A549 (cell line): Measurements from ENCODE around the gene ZC3H12C. TPM values are rescaled to one million over a fixed set of nuclear protein-coding genes. Genes with fewer than 3 reads are reported as not detected.
A peak's percentile ranks its signal among the peaks of the same experiment; 100 is the strongest.

Experiments
- CBX2 ChIP-seq: fragments of 200-600 bp; sonication (generic); IDR thresholded peaks from 2 replicates; pipeline ENCODE4 v1.6.1; 2016; ENCODE audit warnings: low read depth, mild to moderate bottlenecking, borderline replicate concordance
- CBX8 ChIP-seq: fragments of 200-600 bp; sonication (generic); IDR thresholded peaks from 2 replicates; pipeline ENCODE4 v1.6.1; 2016
- CHD2 ChIP-seq: fragments of 150-350 bp; IDR thresholded peaks from 2 replicates; pipeline ENCODE4 v1.6.1; 2014; ENCODE audit warnings: low read length; ENCODE audit not compliant: partially characterized antibody
- CTCF ChIP-seq: fragments of >200 bp; sonication (Bioruptor Twin); formaldehyde crosslinking; IDR thresholded peaks from 3 replicates; pipeline ENCODE4 v1.5.1; 2016
- FOSB ChIP-seq: fragments of 250-450 bp; sonication (Bioruptor Pico); IDR thresholded peaks from 2 replicates; pipeline ENCODE4 v1.5.0; 2020; ENCODE audit warnings: mild to moderate bottlenecking, moderate library complexity
- FOSL2 ChIP-seq, 2 experiments: fragments of 450-650 bp in 1 of 2; fragments of >200 bp in 1 of 2; sonication (Bioruptor Twin) in 1 of 2; formaldehyde crosslinking; IDR thresholded peaks; 2 replicates each; pipeline versions ENCODE4 v1.5.0 to v1.6.1; 2016 to 2020; ENCODE audit warnings: mild to moderate bottlenecking in 1 of 2, moderate library complexity in 1 of 2
- FOXS1 ChIP-seq: fragments of 250-450 bp; sonication (Bioruptor Pico); IDR thresholded peaks from 2 replicates; pipeline ENCODE4 v1.5.0; 2020; ENCODE audit warnings: mild to moderate bottlenecking, moderate library complexity
- HEYL ChIP-seq: fragments of 250-450 bp; sonication (Bioruptor Pico); IDR thresholded peaks from 2 replicates; pipeline ENCODE4 v1.8.0; 2021; ENCODE audit warnings: mild to moderate bottlenecking, moderate library complexity
- HOXA7 ChIP-seq: fragments of 250-450 bp; sonication (Bioruptor Pico); IDR thresholded peaks from 2 replicates; pipeline ENCODE4 v1.5.0; 2020; ENCODE audit warnings: mild to moderate bottlenecking, moderate library complexity
- JUNB ChIP-seq: fragments of >200 bp; sonication (Bioruptor Twin); formaldehyde crosslinking; IDR thresholded peaks from 2 replicates; pipeline ENCODE4 v1.6.1; 2016
- MAFK ChIP-seq: fragments of 450-650 bp; IDR thresholded peaks from 2 replicates; pipeline ENCODE4 v1.6.1; 2014; ENCODE audit not compliant: partially characterized antibody
- MAX ChIP-seq: IDR thresholded peaks from 2 replicates; pipeline ENCODE4 v1.6.1; 2012
- MAZ ChIP-seq: fragments of 150-350 bp; IDR thresholded peaks from 2 replicates; pipeline ENCODE4 v1.6.1; 2014; ENCODE audit warnings: antibody characterized with exemption, low read depth, low read length, borderline replicate concordance
- MYC ChIP-seq: IDR thresholded peaks from 2 replicates; pipeline ENCODE4 v1.6.1; 2012; ENCODE audit warnings: mild to moderate bottlenecking, inconsistent platforms, low read length, improper control_type of control experiment, borderline replicate concordance
- NR3C1 ChIP-seq: fragments of >200 bp; sonication (Bioruptor Twin); formaldehyde crosslinking; IDR thresholded peaks from 3 replicates; pipeline ENCODE4 v1.6.1; 2017
- PHF8 ChIP-seq: fragments of 200-600 bp; sonication (generic); IDR thresholded peaks from 2 replicates; pipeline ENCODE4 v1.6.1; 2016; ENCODE audit warnings: low read depth, mild to moderate bottlenecking, antibody characterized with exemption, moderate library complexity, borderline replicate concordance
- POLR2AphosphoS2 ChIP-seq: conservative IDR thresholded peaks from 2 replicates; pipeline ENCODE4 v1.6.1; 2012; ENCODE audit warnings: low read length, improper control_type of control experiment, inconsistent platforms
- RARB ChIP-seq: fragments of 250-450 bp; sonication (Bioruptor Pico); IDR thresholded peaks from 2 replicates; pipeline ENCODE4 v1.8.0; 2021; ENCODE audit warnings: mild to moderate bottlenecking, moderate library complexity
- RNF2 ChIP-seq: fragments of 200-600 bp; sonication (generic); IDR thresholded peaks from 2 replicates; pipeline ENCODE4 v1.6.1; 2016; ENCODE audit warnings: low read depth, mild to moderate bottlenecking, antibody characterized with exemption, moderate library complexity, borderline replicate concordance
- SMC3 ChIP-seq: fragments of >200 bp; sonication (Bioruptor Twin); formaldehyde crosslinking; IDR thresholded peaks from 3 replicates; pipeline ENCODE4 v1.6.1; 2018; ENCODE audit warnings: inconsistent platforms
- TFCP2L1 ChIP-seq: fragments of 250-450 bp; sonication (Bioruptor Pico); IDR thresholded peaks from 2 replicates; pipeline ENCODE4 v1.5.0; 2021; ENCODE audit warnings: mild to moderate bottlenecking
- TP53 ChIP-seq: fragments of 250-450 bp; sonication (Bioruptor Pico); IDR thresholded peaks from 2 replicates; pipeline ENCODE4 v1.5.0; 2021; ENCODE audit warnings: mild to moderate bottlenecking, moderate library complexity
- ZFP36 ChIP-seq: fragments of 450-650 bp; IDR thresholded peaks from 2 replicates; pipeline ENCODE4 v1.6.1; 2014; ENCODE audit warnings: borderline replicate concordance; ENCODE audit not compliant: partially characterized antibody
- polyA plus RNA-seq, 4 experiments: library from polyadenylated mRNA; depleted of rRNA in 3 of 4; stranded (reverse); fragments of >200 nt; fragmentation: RNase III in 1 of 4; extraction: RNeasy Plus Mini Kit Qiagen cat#74134 plus additional on column Dnase treatment in 1 of 4; gene quantifications; 2 replicates in 3 of 4; 3 replicates in 1 of 4; pipeline ENCODE4 v1.2.3, GENCODE V29; 2011 to 2017
- TF ChIP-seq, protein P1 (sequence below): fragments of 250-450 bp; sonication (Bioruptor Pico); IDR thresholded peaks from 2 replicates; pipeline ENCODE4 v1.5.0; 2020; ENCODE audit warnings: low read depth, mild to moderate bottlenecking, moderate library complexity
- TF ChIP-seq, protein P2 (sequence below): IDR thresholded peaks from 2 replicates; pipeline ENCODE4 v1.6.1; 2012

ZC3H12C gene
- polyA plus RNA-seq, 2 of the 4 experiments (the other 2 are of a cell fraction): 3.1 to 12.4 TPM

DNA sequence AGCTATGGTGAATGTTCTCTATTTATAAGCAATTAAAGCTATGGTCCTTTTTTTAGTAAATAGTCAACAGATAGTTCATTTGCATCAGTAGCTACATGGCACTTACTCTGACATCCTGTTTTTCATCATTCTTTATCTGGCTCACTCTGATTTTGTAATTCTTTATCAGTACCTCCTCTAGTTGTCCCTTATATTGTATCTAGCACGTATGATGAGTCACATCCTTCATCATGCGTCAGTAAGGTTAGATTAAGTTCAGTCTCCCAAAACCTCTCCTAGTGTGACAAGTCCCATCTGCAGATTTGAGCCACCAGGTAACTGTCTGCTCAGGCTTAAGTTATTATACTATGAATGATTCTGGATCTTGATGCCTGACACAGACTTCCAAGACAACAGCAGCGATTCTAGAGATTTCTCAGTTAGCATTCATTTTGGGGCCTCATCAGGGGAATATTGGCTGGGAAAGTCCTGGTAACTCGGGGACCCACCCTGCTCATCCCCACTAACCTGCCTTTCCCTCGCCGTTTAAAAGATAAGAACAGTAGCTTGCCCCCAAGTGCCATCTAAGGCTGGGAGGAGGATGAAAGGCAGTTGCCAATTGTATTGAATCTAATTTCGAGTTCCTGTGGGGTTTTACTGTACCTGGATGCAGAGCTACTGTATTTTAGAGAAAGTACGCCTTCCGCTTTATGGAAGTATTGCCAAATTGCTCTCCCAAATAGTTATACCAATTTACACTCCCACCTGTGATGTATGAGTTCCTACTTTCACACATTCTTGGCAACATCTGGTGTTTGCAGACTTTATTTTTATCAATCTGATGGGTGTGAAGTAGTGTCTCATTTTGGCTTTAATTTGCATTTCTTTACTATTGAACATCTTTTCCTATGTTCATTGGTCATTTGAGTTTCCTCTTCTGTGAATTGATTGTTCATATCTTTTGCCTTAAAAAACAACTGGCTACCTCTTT, 55.9 kb downstream of the ZC3H12C start (continued):
- no peak for TF ChIP-seq PHF8
- no peak for TF ChIP-seq TP53 (CRISPR knock-in tag)
- no peak for TF ChIP-seq MAZ
- no peak for TF ChIP-seq TFCP2L1
- no peak for TF ChIP-seq CBX8
- no peak for TF ChIP-seq MAX
- TF ChIP-seq CHD2: no peak
- no peak for TF ChIP-seq HOXA7 (CRISPR knock-in tag)
- TF ChIP-seq ZFP36: no peak
- no peak for TF ChIP-seq MAFK
- TF ChIP-seq POLR2AphosphoS2: no peak
- TF ChIP-seq, protein P1, sequence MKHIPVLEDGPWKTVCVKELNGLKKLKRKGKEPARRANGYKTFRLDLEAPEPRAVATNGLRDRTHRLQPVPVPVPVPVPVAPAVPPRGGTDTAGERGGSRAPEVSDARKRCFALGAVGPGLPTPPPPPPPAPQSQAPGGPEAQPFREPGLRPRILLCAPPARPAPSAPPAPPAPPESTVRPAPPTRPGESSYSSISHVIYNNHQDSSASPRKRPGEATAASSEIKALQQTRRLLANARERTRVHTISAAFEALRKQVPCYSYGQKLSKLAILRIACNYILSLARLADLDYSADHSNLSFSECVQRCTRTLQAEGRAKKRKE (CRISPR knock-in tag): no peak
- 0 out of 2 replicates have a peak, but pooled peaks have one; percentile 31 for TF ChIP-seq RARB (CRISPR knock-in tag)
- TF ChIP-seq SMC3: no peak
- peak; percentile 62; the same call in 1 of the 2 replicates for TF ChIP-seq FOSL2 (IDR thresholded peaks at IDR 0.05)
- peak; percentile 84 for TF ChIP-seq FOSL2 (CRISPR knock-in tag; IDR thresholded peaks at IDR 0.05)
- no peak for TF ChIP-seq RNF2
- no peak for TF ChIP-seq HEYL (CRISPR knock-in tag)
- TF ChIP-seq, protein P2, sequence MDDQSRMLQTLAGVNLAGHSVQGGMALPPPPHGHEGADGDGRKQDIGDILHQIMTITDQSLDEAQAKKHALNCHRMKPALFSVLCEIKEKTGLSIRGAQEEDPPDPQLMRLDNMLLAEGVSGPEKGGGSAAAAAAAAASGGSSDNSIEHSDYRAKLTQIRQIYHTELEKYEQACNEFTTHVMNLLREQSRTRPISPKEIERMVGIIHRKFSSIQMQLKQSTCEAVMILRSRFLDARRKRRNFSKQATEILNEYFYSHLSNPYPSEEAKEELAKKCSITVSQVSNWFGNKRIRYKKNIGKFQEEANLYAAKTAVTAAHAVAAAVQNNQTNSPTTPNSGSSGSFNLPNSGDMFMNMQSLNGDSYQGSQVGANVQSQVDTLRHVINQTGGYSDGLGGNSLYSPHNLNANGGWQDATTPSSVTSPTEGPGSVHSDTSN: no peak
- no peak for TF ChIP-seq FOXS1 (CRISPR knock-in tag)
- no peak for TF ChIP-seq CBX2
- no peak for TF ChIP-seq MYC
- TF ChIP-seq NR3C1: no peak
- TF ChIP-seq FOSB (CRISPR knock-in tag): no peak
- peak; percentile 43 for TF ChIP-seq JUNB
- no peak for TF ChIP-seq CTCF
